GM12878 (cell line): ENCODE results near the gene SMOC2. TPM values are rescaled to one million over a fixed set of nuclear protein-coding genes. Genes with fewer than 3 reads are reported as not detected.

Experiments used
- ATAC-seq: fragments of 200-7000 bp; cut with Tn5 transposase; 3 replicates; pipeline ENCODE4 v1.9.1; 2020; ENCODE audit warnings: mild to moderate bottlenecking, moderate library complexity
- BruUV-seq: library from RNA; stranded (reverse); fragments of 400-500 nt; replicated peaks from 2 replicates; lab custom pipeline; 2021; lab: Mats Ljungman, UMichigan
- CTCF ChIA-PET: fragments of 300-600 bp; sonication (Branson Sonifier 250); formaldehyde crosslinking; extraction: SDS; loops from one replicate; lab custom pipeline; 2021; ENCODE audit warnings: inconsistent platforms; lab: Yijun Ruan, JAX
- POLR2A ChIA-PET: fragments of 350-600 bp; formaldehyde crosslinking; extraction: SDS; loops from one replicate; lab custom pipeline; 2021; ENCODE audit warnings: inconsistent platforms; lab: Charles Lee
- RAD21 ChIA-PET: fragments of 300-600 bp; sonication (Branson Sonifier 250); formaldehyde crosslinking; loops from one replicate; lab custom pipeline; 2023; ENCODE audit warnings: antibody characterized with exemption; ENCODE audit not compliant: unreplicated experiment; lab: Charles Lee
- SMC1A ChIA-PET: fragments of 300-600 bp; sonication (Branson Sonifier 250); formaldehyde crosslinking; loops from one replicate; lab custom pipeline; 2023; ENCODE audit not compliant: unreplicated experiment, uncharacterized antibody; lab: Charles Lee
- DNase-seq: peaks from one replicate; pipeline ENCODE4 v3.0.0-alpha.2; 2011; ENCODE audit warnings: low read depth, low spot score
- FAIRE-seq: peaks from 3 replicates; lab custom pipeline; 2011; peaks lifted over from hg19 to GRCh38; lab: Jason Lieb, UNC
- H2AFZ ChIP-seq: 2 replicates; pipeline ENCODE4 v1.6.0; 2011; ENCODE audit warnings: low read depth, low read length, control low read depth; ENCODE audit not compliant: control insufficient read depth
- H3K27ac ChIP-seq: 2 replicates; pipeline ENCODE4 v1.5.1; 2011; ENCODE audit warnings: control low read depth; ENCODE audit not compliant: control insufficient read depth, insufficient read depth
- H3K27me3 ChIP-seq, 2 experiments: replicated peaks in 1 of 2; 2 replicates each; pipeline versions ENCODE4 v1.6.0 to v1.6.1; 2011; ENCODE audit warnings: low read length in 1 of 2; ENCODE audit not compliant: control insufficient read depth in 2 of 2, insufficient read depth in 2 of 2
- H3K36me3 ChIP-seq, 2 experiments: 2 replicates each; pipeline ENCODE4 v1.5.1; 2011; ENCODE audit warnings: low read length in 1 of 2; ENCODE audit not compliant: control insufficient read depth in 2 of 2, insufficient read depth in 2 of 2
- H3K4me1 ChIP-seq: 2 replicates; pipeline ENCODE4 v1.6.1; 2011; ENCODE audit warnings: mild to moderate bottlenecking, low read length, moderate library complexity, mixed read lengths; ENCODE audit not compliant: control insufficient read depth, insufficient read depth
- H3K4me2 ChIP-seq: 2 replicates; pipeline ENCODE4 v1.6.0; 2011; ENCODE audit warnings: control low read depth; ENCODE audit not compliant: control insufficient read depth, insufficient read depth
- H3K4me3 ChIP-seq: fragments of 200-600 bp; sonication (generic); 2 replicates; pipeline ENCODE4 v1.5.1; 2016
- H3K79me2 ChIP-seq: 2 replicates; pipeline ENCODE4 v1.6.0; 2011; ENCODE audit warnings: low read length; ENCODE audit not compliant: control insufficient read depth, insufficient read depth
- H3K9ac ChIP-seq: 2 replicates; pipeline ENCODE4 v1.8.0; 2011; ENCODE audit warnings: low read length, control low read depth, mixed read lengths; ENCODE audit not compliant: control insufficient read depth, insufficient read depth
- H3K9me3 ChIP-seq: replicated peaks from 3 replicates; pipeline ENCODE4 v1.5.1; 2011; ENCODE audit warnings: mild to moderate bottlenecking, low read length; ENCODE audit not compliant: control insufficient read depth, insufficient read depth
- H4K20me1 ChIP-seq: 2 replicates; pipeline ENCODE4 v1.6.0; 2011; ENCODE audit not compliant: control insufficient read depth, insufficient read depth
- CBX5 ChIP-seq: sonication (generic); IDR thresholded peaks from 2 replicates; pipeline ENCODE4 v1.6.1; 2016; ENCODE audit warnings: low read depth, moderate library complexity, mild to moderate bottlenecking, inconsistent platforms
- HDGF ChIP-seq: fragments of 450-650 bp; IDR thresholded peaks from 2 replicates; pipeline ENCODE4 v1.6.1; 2016; ENCODE audit warnings: antibody characterized with exemption
- MYC ChIP-seq: IDR thresholded peaks from 2 replicates; pipeline ENCODE4 v1.6.1; 2011; ENCODE audit warnings: mild to moderate bottlenecking, low read length, moderate library complexity, inconsistent platforms; ENCODE audit not compliant: insufficient read depth, insufficient replicate concordance, insufficient read length, severe bottlenecking
- NR2C1 ChIP-seq: fragments of 450-650 bp; IDR thresholded peaks from 2 replicates; pipeline ENCODE4 v1.6.1; 2017; ENCODE audit warnings: antibody characterized with exemption, mild to moderate bottlenecking, moderate library complexity
- ZNF384 ChIP-seq: IDR thresholded peaks from 2 replicates; pipeline ENCODE4 v1.6.1; 2012; ENCODE audit warnings: low read depth, mild to moderate bottlenecking, low read length, improper control_type of control experiment, borderline replicate concordance
- WGBS: methylation state at CpG from one replicate; pipeline ENCODE4 v1.1.6; 2016; ENCODE audit warnings: low lambda C conversion rate; ENCODE audit not compliant: insufficient replicate concordance, insufficient coverage; ENCODE audit errors: missing lambda C conversion rate; 5-methylcytosine and 5-hydroxymethylcytosine counted together
- in situ Hi-C: fragments of 300-500 bp; cut with MboI; formaldehyde crosslinking; loops from 9 replicates; pipeline ENCODE4 v1.14.3; 2018; ENCODE audit warnings: mixed read lengths
- intact Hi-C: fragments of 100-400 bp; cut with micrococcal nuclease; formaldehyde crosslinking; loops from one replicate; pipeline ENCODE4 v1.14.2; 2022; ENCODE audit not compliant: unreplicated experiment
- polyA plus RNA-seq, 11 experiments: library from polyadenylated mRNA; depleted of rRNA in 4 of 11; unstranded in 6 of 11; stranded (reverse) in 5 of 11; fragments of >200 nt; fragmentation: Nextera tagmentation in 4 of 11; fragmentation: Illumina TruSeq in 1 of 11; extraction: Ambion mirVana in 4 of 11; extraction: Trizol in 1 of 11; gene quantifications; 1 replicate in 1 of 11; 2 replicates in 10 of 11; pipeline versions ENCODE4 v1.2.1 to v1.2.3, GENCODE V29; 2011 to 2016; ENCODE audit warnings: inconsistent platforms in 2 of 11, missing spikeins in 2 of 11, low read depth in 1 of 11
- total RNA-seq, 4 experiments: library from RNA; depleted of rRNA in 3 of 4; stranded (reverse); fragments of >200 nt in 3 of 4; fragmentation: Illumina TruSeq in 1 of 4; extraction: Trizol in 1 of 4; gene quantifications; 2 replicates each; pipeline versions ENCODE4 v1.2.1 to v1.2.3, GENCODE V29; 2013 to 2021
- TF ChIP-seq, protein P1 (sequence below): fragments of 450-650 bp; IDR thresholded peaks from 2 replicates; pipeline ENCODE4 v1.6.1; 2017; ENCODE audit warnings: mild to moderate bottlenecking, moderate library complexity

SMOC2 gene
- total and polyA plus RNA-seq, 10 of the 15 experiments (the other 5 are each of a cell fraction or from before 2014, with no cell fraction given): 0.10 to 0.12 TPM; not detected in 8

DNA sequence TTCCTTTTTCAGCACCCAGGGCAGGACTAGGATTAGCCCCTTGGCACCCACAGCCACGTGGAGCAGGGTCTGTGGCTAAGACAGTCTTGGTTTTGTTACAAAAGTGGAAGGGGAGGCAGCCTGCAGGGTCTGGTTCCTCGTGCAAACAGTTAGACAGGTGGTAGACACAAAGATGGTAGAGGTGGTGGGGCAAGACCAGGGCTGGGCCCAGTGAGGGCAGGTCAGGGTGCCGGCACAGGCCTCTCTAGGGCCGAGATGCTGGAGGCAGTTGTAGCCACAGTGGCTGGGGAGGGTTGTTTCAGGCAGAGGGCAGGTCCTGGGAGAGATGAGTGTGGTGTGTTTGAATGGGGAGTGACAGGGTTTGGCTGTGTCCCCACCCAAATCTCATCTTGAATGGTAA, 161.6 kb downstream of the SMOC2 start:
- TF ChIP-seq, protein P1, sequence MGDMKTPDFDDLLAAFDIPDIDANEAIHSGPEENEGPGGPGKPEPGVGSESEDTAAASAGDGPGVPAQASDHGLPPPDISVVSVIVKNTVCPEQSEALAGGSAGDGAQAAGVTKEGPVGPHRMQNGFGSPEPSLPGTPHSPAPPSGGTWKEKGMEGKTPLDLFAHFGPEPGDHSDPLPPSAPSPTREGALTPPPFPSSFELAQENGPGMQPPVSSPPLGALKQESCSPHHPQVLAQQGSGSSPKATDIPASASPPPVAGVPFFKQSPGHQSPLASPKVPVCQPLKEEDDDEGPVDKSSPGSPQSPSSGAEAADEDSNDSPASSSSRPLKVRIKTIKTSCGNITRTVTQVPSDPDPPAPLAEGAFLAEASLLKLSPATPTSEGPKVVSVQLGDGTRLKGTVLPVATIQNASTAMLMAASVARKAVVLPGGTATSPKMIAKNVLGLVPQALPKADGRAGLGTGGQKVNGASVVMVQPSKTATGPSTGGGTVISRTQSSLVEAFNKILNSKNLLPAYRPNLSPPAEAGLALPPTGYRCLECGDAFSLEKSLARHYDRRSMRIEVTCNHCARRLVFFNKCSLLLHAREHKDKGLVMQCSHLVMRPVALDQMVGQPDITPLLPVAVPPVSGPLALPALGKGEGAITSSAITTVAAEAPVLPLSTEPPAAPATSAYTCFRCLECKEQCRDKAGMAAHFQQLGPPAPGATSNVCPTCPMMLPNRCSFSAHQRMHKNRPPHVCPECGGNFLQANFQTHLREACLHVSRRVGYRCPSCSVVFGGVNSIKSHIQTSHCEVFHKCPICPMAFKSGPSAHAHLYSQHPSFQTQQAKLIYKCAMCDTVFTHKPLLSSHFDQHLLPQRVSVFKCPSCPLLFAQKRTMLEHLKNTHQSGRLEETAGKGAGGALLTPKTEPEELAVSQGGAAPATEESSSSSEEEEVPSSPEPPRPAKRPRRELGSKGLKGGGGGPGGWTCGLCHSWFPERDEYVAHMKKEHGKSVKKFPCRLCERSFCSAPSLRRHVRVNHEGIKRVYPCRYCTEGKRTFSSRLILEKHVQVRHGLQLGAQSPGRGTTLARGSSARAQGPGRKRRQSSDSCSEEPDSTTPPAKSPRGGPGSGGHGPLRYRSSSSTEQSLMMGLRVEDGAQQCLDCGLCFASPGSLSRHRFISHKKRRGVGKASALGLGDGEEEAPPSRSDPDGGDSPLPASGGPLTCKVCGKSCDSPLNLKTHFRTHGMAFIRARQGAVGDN: no peak
- TF ChIP-seq NR2C1 (no peak), ZNF384 (no peak), MYC (no peak), CBX5 (no peak), HDGF (no peak)
- no peak overlapping the region for H3K4me3 ChIP-seq
- no peaks in the 10 kb centered on the region for H3K27me3 ChIP-seq
- H2AFZ ChIP-seq: no peak overlapping the region
- no peak overlapping the region for H3K27ac ChIP-seq
- no peaks in the 10 kb centered on the region for H3K4me1 ChIP-seq
- in situ Hi-C loops: no loop called here
- no peak for DNase-seq
- ATAC-seq: no peak
- no peak overlapping the region for H3K9ac ChIP-seq
- intact Hi-C loops: no loop called here
- ChIA-PET SMC1A (no interaction called here), CTCF (no interaction called here), POLR2A (no interaction called here), RAD21 (no interaction called here)
- H3K9me3 ChIP-seq: no peaks in the 10 kb centered on the region; the same call in 2 of the 3 replicates
- BruUV-seq: no TSS peak
- H3K36me3 ChIP-seq: no peaks in the 10 kb centered on the region
- no peaks in the 10 kb centered on the region for H4K20me1 ChIP-seq
- H3K79me2 ChIP-seq: no peaks in the 10 kb centered on the region
- no peak for FAIRE-seq
- WGBS: 10% methylated on average over 4 of the region's 4 CpGs
- no peak overlapping the region for H3K4me2 ChIP-seq
